Measurements from ENCODE around the gene ERLEC1.

The ERLEC1 gene

DNA sequence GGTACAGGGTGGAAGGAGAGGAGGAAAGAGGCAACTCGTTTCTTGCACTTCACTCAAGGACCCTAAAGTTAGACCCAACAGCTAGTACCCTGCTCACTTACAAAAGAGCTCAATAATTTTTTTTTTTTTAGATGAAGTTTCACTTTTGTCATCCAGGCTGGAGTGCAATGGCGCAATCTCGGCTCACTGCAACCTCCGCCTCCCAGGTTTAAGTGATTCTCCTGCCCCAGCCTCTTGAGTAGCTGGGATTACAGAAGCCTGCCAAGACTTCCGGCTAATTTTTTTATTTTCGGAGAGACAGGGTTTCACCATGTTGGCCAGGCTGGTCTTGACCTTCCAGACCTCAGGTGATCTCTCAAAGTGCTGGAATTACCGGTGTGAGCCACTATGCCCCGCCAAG, 4.2 kb upstream of the ERLEC1 start:
- H3K27ac ChIP-seq = no peak overlapping the region
- no peak for TF ChIP-seq ZFX (IDR thresholded peaks at IDR 0.05; ENCODE audit: borderline replicate concordance)
- TF ChIP-seq, protein P1, sequence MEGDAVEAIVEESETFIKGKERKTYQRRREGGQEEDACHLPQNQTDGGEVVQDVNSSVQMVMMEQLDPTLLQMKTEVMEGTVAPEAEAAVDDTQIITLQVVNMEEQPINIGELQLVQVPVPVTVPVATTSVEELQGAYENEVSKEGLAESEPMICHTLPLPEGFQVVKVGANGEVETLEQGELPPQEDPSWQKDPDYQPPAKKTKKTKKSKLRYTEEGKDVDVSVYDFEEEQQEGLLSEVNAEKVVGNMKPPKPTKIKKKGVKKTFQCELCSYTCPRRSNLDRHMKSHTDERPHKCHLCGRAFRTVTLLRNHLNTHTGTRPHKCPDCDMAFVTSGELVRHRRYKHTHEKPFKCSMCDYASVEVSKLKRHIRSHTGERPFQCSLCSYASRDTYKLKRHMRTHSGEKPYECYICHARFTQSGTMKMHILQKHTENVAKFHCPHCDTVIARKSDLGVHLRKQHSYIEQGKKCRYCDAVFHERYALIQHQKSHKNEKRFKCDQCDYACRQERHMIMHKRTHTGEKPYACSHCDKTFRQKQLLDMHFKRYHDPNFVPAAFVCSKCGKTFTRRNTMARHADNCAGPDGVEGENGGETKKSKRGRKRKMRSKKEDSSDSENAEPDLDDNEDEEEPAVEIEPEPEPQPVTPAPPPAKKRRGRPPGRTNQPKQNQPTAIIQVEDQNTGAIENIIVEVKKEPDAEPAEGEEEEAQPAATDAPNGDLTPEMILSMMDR (IDR thresholded peaks at IDR 0.05) = no peak

DNA sequence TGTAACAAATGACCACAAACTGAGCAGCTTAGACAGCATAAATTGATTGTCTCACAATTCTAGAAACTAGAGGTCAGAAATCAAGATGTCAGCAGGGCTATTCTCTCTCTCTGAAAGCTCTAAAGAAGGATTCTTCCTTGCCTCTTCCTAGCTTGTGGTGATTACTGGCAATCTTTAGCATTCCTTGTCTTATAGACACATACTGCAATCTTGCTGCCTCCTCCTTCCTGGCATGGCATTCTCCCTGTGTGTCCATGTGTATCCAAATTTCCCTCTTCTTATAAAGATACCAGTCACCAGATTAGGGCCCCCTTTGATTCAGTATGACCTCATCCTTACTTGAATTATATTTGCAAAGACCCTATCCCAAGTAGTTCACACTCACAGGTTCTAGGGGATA, 2.4 kb upstream of the ERLEC1 start:
- TF ChIP-seq, protein P1 (IDR thresholded peaks at IDR 0.05) = no peak
- TF ChIP-seq ZFX (IDR thresholded peaks at IDR 0.05; ENCODE audit: borderline replicate concordance) = no peak
- H3K27ac ChIP-seq = no peak overlapping the region

DNA sequence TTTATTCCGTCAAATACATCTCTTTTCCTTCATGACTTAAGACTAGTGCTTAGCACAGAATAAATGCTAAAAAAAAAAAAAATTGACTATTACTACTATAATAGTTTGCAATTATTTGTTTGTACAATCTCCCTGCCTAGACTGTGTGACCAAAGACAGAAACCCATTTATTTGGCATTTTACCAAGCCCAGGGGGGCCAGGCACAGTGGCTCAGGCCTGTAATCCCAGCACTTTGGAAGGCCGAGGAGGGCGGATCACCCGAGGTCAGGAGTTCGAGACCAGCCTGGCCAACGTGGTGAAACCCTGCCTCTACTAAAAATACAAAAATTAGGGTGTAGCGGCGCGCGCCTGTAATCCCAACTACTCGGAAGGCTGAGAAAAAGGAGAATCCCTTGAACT, 1.5 kb upstream of the ERLEC1 start:
- TF ChIP-seq, protein P1 (IDR thresholded peaks at IDR 0.05) = no peak
- TF ChIP-seq ZFX (IDR thresholded peaks at IDR 0.05; ENCODE audit: borderline replicate concordance) = no peak
- no peak overlapping the region for H3K27ac ChIP-seq

DNA sequence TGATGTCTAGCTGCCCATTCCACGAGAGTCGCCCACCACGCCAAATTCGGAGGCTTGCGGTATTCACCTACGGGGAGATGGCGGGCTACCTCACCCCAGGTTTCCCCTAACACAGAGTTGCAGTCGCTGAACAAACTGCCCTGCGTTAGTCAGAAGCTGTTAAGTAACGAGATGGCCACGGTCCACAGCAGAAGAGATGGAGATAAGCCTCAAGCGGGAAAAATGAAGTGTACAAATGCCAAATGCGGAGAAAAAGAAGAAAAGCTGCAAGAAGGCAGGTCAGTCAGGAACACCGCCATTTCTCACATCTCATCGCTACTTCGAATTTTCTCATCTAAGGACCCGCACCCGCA, 516 bp upstream of the ERLEC1 start:
- TF ChIP-seq, protein P1 (IDR thresholded peaks at IDR 0.05) = no peak
- TF ChIP-seq ZFX (IDR thresholded peaks at IDR 0.05; ENCODE audit: borderline replicate concordance) = no peak

DNA sequence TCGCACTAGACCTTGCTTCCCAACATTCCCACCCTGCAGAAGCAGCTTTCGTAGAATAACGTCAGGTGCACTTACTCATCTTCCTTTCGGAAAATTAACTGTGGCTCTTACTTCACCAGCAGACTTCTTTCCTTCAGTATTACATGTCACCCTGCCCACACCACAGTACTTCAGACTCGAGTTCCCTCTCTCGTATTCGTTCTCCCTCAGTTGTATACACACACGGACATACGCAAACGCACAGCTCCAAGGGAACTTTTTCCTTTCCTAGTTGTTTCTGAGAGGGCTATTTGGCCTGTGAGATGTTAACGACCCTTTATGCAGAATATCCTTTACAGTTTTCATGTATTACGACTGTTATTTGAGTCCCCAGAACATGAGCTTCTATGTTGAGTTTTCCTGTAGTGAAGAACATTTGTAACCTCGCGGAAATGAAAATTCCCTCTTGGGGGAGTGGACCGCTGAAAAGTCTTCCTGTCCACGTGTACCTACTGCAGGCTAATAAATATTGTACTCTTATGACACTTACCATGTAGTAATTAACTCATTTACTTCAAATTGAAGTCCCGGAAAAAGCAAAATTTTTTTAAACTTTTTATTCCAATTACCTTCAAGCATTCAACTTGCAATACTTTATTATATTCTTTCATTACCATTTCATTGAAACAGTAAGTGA, 908 bp downstream of the ERLEC1 start:
- H3K27ac ChIP-seq = peak overlapping the region; percentile 66
- TF ChIP-seq ZFX (IDR thresholded peaks at IDR 0.05; ENCODE audit: borderline replicate concordance) = no peak
- TF ChIP-seq, protein P1 (IDR thresholded peaks at IDR 0.05) = no peak

More for the DNA sequence above, 516 bp upstream of the ERLEC1 start:
- H3K27ac ChIP-seq = peak overlapping the region; percentile 66

DNA sequence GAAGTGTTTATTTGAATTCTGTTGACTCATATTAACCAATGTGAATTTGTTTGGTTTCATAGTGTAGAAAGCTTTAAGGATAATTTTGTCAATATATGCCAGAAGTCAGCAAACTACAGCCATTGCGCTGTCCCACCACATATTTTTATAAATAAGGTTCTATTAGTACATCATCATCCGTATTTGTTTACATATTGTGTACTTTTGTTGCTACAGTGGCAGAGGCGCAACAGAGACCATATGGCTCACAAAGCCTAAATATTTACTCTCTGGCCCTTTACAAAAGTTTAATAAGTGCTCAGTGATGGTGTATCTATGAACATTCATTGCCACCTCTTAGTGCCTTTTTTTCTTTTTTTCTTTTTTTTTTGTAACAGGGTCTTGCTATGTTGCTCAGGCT, 6.4 kb downstream of the ERLEC1 start:
- TF ChIP-seq ZFX (IDR thresholded peaks at IDR 0.05; ENCODE audit: borderline replicate concordance) = no peak
- TF ChIP-seq, protein P1 (IDR thresholded peaks at IDR 0.05) = no peak
- H3K27ac ChIP-seq = no peak overlapping the region

DNA sequence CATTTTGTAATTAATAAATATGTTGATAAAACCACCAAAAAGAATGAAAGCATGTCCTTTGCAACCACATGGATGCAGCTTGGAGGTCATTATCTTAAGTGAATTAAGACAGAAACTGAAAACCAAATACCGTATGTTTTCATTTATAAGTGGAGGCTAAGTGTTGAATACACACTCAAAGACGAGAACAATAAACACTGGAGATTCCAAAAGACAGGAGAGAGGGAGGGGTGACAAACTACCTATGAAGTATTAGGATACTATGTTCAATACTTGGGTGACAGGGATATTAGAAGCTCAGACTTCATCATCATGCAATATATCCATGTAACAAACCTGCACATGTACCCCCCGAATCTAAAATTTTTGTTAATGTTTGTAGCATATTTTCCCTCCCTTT, 7.0 kb downstream of the ERLEC1 start:
- no peak overlapping the region for H3K27ac ChIP-seq
- TF ChIP-seq ZFX (IDR thresholded peaks at IDR 0.05; ENCODE audit: borderline replicate concordance) = no peak

DNA sequence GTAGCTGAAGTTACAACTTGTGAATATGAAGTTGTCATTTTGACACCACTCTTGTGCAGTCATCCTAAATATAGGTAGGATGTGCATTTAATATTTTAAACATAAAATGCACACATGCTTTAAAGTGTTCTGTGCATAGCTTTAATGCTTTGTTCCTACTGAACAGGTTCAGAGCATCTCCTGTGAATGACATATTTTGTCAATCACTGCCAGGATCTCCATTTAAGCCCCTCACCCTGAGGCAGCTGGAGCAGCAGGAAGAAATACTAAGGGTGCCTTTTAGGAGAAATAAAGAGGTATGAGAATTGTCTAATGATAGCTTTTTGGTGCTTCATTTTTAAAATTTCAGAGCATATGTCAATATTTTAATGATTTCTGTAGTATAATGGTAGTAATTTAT, 14.7 kb downstream of the ERLEC1 start:
- TF ChIP-seq, protein P1 (IDR thresholded peaks at IDR 0.05) = no peak
- no peak overlapping the region for H3K27ac ChIP-seq

Measured in 22Rv1 (cell line).